Astrocyte of the hippocampus (primary cell): ENCODE results near the gene BEST2.
A peak's percentile ranks its signal among the peaks of the same experiment; 100 is the strongest.

Experiments
- DNase-seq: peaks from one replicate; pipeline ENCODE4 v3.0.0; 2011; ENCODE audit warnings: low read depth, low spot score

BEST2 gene

GRCh38 chr19:12800466-12800770, 48.8 kb downstream of the BEST2 start:
- no peak for DNase-seq

- DNase-seq = peak; percentile 23
Observed at GRCh38 chr19:12800923-12801465, 49.4 kb downstream of the BEST2 start.

- DNase-seq = peak; percentile 89
Observed at GRCh38 chr19:12801466-12802266, 50.1 kb downstream of the BEST2 start, which contains the start of the genes PRDX2 and THSD8. PRDX2 (minus strand) TSS chr19:12801800; CDS start chr19:12801261, 539 bp downstream. THSD8 (plus strand) TSS chr19:12802069; CDS start chr19:12802072, 3 bp downstream.

GRCh38 chr19:12802267-12803106, 50.9 kb downstream of the BEST2 start:
- no peak for DNase-seq

DNA sequence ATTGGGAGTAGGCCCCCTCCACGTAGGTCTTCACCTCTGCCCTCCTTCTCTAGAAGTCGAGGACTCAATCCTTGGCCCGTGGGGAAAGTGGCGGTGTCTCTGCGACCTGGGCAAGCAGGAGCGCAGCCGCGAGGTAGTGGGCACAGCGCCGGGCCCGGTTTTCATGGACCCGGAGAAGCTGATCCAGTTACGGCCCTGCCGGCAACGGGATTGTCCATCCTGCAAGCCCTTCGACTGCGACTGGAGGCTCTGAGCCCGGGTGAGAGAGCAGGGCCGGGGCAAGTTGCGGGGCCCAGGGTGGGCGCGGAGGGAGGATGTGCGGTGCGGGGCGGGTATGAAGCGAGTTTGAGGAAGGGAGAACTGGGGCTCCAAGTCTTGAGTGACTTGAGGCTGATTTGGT, 52.5 kb downstream of the BEST2 start:
- DNase-seq = no peak

DNA sequence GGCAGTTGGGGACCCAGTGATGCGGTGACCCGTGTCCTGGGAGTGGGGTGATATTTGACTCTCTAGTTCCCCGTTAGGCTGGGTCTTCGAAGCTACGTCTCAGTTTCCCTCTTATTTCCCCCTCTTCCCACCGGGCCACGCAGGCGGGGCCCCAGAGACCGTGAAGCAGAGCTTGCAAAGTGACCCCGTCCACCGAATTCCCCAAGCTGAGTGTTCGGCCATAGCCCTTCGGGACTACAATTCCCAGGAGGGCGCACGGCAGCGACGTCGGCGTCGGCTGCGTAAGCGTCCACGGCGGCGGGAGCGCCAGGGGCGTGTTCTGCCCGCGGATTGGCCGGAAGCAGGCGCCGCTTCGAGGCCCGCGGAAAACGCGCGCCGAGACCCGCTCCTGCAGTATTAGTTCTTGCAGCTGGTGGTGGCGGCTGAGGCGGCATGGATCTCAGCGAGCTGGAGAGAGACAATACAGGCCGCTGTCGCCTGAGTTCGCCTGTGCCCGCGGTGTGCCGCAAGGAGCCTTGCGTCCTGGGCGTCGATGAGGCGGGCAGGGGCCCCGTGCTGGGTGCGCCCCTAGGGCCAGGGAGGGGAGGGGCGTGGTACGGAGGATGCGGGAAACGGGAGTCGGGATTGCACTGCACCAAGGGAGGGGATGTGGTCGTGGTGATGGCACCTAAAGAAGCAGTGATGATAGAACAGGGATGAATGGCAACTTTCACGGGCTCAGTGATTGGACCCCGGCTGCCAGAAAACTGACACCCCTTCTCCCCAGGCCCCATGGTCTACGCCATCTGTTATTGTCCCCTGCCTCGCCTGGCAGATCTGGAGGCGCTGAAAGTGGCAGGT, 54.9 kb downstream of the BEST2 start, which contains the start of gene RNASEH2A:
RNASEH2A (plus strand) TSS at position 343 of the 840 bp plus-strand sequence; CDS start at position 433, 90 bp downstream.
- DNase-seq = peak; percentile 97
